SIG-M5 treated with dmso at 0.1 percent for 504 hours (cell line): ENCODE measurements around the gene SLC12A7.
"Not testable (repeated sequence)": the region's sequence is repeated elsewhere in the genome, so short reads cannot be mapped to it uniquely, and the experiment has no call there.

Experiments
- DNase-seq: peaks from one replicate; lab custom pipeline; 2025; ENCODE audit not compliant: unreplicated experiment; lab: John Stamatoyannopoulos, UW

SLC12A7 gene

DNA sequence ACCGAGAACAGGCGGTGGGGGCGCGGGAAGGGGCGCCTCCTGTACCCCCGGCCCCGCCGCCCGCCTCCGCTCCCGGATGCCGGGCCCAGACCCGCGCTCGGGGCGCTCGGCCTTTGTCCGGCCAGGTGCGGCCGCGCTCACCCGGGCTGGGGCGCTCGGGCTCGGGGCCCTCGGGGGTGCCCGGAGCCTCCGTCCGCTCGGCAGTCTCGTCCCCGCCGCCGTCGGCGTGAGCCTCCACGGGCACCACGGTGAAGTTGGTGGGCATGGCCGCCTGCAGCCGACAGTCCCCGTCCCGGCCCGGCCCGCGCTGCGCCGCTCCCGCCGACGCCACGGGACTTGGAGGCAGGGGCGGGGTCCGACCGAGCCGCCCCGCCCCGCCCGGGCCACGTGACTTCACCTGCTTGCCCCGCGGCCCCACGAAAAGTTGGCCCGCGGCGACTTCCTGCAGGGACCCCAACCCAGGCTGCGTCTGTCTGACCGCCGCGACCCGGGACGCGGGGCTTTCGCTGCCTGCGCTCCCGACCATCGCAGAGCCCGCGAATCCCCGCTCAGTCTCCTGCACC lies at the start of gene SLC12A7:
Gene SLC12A7 (minus strand): TSS at position 337 of the 563 bp plus-strand sequence. CDS start 72 bp downstream, at position 265.
- DNase-seq, result no peak

DNA sequence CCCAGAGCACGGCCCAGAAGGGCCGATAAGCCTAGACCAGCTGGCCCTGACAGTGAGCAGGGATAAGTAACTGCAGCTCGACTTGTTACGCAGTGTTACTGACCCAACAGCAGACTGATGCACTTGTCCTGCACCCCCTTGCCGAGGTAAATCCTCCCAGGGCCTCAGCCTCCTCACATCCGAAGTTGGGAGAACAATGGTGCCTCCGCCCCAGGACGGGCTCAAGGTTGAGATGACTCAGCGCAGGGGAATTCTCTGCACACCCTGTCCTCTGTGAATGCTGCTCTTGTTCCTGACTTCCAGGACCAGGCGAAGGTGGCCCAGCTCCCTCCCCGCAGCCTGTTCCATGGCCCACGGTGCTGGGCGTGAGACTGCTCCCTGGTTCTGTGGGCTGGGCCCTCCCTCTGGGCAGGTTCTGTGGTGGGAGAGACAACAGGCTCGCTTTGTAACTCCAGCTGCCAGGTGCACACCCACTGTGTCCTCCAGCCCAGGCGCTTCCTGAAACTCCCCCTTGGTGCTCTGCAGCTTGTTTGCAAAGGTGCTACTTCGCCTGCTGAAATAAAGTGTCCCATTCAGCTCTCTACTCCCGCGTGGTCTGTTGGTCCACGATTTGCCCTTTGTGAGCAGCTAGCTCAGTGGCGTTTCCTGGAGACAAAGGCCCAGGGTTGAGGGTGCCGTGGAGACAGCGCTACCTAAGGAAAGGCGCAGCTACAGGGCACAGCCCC lies 49.4 kb upstream of the SLC12A7 start:
- no peak for DNase-seq

DNA sequence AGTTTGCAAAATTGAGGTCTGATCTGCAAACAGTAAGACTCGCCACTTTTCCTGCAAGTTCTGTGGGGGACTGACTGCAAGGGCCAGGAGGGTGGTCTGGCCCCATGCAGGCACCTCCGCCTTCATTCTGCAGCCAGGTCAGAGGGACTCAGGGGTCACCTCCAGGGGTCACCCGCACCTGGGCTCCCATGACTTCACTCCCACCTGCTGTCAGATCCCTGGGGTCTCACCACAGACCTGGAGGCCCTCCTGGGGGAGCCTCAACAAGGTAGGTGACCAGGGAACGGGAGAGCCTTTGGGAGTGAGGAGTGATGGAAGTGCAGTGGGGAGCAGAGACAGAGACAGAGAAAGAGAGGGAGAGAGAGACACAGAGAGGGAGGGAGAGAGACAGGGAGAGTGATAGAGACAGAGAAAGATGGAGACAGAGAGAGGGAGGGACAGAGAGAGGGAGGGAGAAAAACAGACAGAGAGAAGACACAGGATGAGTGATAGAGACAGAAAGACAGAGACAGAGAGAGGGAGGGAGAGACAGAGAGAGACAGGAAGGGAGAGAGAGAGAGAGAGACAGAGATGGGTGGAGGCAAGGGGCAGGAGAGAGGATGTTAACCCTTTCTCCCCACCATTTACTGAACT lies 48.0 kb upstream of the SLC12A7 start:
- no peak for DNase-seq

DNA sequence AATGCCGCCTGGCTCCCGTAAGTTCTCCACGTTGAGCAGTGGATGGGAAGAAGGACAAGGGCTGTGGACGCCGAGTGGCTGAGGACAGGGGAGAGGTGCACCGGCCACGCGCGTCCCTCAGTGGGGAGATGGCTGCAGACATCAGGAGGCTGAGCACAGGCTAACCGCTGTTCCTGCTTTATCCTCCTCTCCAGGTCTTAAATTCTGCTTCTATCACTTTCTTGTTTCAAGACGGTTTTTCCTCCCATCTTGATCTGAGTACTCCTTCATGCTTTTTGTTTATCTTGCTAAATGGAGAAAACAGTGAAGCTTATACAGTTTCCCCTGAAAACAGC lies 47.4 kb upstream of the SLC12A7 start:
- no peak for DNase-seq

DNA sequence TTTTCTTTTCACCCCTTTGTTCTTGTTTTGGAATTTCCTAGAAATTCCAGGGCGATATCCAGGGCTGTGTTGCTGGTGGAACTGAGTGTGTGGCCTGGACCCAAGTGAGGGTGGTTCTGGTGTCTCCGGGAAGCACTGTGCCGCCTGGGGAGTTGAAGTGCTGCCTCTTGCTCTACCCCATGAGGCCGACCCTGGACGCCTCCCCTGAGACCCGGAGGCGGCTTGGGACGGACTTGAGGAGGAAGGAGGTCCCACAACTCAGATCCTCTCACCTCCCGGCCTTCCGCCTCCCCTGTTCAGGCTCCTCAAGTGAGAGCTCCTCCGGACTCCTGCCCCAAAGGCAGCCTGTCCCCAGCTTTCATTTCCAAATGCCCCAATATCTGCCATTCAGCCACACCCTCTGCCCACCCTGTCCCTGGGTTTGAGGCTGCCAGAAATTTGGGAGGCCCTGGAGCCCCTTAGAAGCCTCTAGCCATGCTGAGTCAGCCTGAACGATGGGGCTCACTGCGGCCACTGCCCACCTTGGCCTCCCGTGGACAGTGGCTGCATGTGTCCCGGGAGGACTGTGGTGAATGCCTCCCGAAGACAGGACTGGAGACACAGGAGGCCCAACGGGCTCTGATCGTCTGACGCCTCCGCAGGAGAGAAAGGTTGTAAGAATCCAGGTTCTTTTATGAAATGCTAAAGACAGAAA lies 46.9 kb upstream of the SLC12A7 start:
- no peak for DNase-seq

DNA sequence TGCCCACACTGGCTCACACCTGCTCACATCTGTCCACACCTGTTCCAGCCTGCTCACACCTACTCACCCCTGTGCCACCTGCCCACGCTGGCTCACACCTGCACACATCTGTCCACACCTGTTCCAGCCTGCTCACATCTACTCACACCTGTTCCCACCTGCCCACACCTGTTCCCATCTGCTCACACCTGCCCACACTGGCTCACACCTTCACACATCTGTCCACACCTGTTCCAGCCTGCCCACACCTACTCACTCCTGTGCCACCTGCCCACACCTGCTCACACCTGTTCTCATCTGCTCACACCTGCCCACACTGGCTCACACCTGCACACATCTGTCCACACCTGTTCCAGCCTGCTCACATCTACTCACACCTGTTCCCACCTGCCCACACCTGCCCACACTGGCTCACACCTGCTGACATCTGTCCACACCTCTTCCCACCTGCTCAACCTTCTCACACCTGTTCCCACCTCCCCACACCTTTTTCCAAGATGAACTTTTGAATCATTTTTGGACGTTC lies 45.7 kb upstream of the SLC12A7 start:
- DNase-seq, result not testable (repeated sequence)

DNA sequence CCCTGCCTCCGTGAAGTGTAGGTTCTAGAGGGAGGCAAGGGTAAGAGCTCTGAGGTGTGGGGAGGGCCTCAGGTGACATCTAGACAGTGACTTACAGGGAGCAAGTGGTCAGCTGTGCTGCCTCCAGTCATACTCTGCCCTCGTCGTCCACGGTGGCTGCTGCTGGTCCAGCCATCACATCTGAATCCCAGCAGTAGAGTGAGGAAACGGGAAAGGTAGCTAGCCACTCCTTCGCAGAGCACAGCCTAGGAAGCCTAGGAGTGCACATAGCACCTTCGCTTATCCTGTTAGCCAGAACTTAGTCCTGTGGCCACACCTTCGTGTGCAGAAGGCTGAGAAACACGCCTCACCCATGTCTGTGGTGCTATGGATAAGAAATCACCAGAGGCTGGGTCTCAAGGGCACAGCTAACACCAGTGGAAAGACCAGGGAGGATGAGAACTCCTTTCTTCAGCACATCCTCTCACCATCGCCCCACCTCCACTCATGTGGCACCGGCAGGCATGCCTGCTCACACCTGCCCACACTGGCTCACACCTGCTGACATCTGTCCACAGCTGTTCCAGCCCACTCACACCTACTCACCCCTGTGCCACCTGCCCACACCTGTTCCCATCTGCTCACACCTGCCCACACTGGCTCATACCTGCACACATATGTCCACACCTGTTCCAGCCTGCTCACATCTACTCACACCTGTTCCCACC lies 45.0 kb upstream of the SLC12A7 start:
- no peak for DNase-seq

DNA sequence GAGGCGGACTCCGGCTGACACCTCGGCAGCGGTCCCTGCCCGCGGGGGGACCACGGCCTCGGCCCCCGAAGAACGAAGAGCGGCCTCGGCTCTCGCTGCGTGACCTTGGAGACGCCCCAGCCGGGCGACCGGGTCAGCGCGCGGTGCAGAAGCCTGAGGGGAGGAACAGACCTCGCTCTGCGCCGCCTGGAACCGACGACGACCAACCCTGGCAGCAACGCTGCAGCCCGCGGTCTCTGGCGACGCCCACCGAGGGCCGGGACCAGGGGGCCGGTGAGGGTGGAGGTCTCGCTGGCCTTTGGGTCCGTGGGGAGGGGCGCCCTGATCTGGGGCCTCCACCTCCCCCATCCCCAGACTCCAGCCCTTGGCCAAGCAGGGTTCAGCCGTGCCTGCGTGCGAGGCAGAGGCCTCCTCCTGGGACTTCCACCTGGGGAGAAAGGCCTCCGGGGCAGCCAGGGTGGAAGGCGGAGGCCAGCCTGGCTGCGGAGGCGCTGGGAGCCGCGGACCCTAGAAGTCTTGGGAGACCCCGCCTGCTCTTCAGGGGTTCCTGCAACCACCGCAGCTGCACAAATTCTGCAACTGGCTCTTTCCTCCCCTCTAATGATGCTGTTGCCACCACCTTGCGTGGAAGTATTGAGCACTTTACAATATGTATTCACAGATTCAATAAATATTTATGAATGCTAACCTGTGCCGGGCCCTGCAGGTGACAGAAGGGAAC lies 44.3 kb upstream of the SLC12A7 start:
- DNase-seq, result no peak

DNA sequence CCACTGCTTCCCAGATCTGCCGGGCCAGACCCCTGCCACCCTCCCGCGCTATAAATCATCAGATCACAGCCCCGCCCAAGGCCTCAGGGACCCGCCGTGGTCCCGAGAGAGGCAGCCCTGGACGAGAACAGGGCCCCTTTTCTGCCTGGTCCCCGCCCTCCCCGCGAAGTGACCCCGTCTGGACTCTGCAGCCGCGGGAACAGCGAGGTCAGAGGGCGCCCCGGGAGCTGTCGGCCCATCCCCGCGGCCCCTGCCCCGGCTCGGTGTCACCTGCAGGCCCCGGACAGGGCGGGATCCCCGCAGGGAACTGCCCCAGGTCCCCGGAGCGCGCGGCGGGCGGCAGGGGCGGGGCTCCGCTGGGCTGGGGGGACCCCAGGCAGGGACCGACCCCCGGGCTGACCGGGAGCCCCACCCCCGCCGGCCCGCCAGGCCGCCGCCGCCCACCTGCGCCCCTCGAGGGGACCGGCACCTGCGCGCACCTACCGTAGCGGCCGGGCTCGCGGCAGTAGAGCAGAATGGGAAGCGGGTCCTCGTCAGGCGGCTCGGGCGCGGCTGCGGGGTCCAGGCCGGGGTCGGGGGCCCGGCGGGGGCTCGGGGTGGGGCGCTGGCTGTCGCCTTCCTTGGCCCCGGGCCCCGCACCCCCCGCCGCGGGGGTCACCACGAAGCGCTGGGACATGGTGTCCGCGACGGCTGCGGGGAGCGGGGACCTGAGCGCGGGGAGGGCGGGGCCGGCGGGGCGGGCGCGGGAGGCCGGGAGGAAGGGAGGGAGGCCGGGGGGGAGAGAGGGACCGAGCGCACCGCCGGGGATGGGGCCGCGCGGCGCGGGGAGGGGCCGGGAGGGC lies 43.5 kb upstream of the SLC12A7 start:
- DNase-seq, result no peak

DNA sequence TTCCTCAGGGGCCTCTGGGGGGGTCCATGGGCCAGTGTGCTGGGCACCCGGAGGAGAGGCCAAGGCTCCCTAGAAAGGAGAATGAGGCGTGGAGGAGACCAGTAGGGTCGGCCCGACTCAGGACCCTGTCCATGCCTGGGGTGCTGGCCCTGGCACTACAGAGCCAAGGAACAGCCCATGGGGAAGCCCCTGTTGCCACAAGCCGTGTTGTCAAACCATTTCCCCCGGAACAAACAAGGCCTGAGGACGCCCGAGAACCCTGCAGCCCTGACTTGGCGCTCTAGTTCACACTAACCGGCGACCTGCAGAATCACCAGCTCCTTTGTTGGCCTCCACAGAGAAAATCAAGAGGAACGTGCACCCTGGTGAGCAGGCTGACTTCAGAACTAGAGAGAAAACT lies 41.6 kb upstream of the SLC12A7 start:
- no peak for DNase-seq

DNA sequence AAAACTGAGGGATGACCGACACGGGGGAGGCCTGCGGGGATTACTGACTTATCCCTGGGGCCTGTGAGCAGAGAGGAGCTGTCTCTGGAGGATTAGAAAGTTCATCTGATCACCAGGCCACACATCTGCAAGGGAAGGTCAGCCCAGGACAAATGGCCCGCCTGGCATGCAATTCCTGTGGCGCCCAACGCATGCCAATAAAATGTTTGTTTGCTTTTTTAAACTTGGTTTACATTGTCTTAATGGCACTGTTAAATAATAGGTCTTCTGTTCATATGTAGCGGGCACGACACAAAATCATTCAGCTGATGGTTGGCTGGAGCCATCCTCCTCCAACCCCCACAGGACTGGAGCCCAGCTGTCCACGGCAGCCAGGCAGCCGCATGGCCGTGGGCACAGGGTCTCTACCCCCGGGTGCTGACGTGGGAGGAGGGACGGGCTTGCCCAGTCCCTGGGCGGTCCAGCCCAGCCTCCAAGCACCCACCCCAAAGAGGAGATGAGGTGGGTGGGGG lies 41.0 kb upstream of the SLC12A7 start:
- no peak for DNase-seq

DNA sequence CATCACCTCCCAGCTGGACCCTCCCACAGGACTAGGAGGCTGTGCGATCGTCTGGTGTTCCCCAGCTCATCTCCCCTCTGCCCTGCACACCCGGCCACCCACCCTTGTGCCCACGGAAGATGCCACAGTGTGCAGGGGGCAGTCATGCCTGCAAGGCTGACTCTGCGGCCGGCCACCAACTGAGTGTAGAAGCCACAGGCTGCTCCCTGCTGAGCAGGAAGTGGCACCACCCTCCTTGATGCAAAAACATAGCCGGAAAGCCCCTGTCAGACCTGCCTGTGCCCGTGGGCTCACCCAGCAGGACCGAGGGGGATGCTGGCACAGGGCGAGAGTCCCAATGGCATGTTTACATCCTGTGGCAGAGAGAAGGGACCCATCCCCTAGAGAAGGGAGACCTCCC lies 40.3 kb upstream of the SLC12A7 start:
- DNase-seq, result no peak

DNA sequence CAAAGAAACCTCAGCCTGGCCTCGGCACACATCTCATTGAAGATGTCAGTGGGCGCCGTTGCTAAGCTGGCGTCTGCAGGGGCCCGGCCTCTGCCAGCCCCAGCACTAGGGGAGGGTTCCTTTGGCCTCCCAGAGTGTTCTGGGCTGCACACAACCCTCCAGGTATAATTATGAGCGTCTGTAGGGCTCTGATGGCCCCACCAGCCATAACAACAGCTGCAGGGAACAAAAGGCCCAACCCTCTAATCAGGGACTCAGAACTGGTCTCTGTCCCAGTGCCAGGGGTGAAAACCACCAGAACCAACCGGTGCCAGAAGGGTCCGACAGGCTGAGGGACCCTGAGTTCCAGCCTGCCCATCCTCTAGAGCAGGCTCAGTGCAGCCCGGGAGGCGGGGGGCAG lies 39.5 kb upstream of the SLC12A7 start:
- DNase-seq, result no peak

DNA sequence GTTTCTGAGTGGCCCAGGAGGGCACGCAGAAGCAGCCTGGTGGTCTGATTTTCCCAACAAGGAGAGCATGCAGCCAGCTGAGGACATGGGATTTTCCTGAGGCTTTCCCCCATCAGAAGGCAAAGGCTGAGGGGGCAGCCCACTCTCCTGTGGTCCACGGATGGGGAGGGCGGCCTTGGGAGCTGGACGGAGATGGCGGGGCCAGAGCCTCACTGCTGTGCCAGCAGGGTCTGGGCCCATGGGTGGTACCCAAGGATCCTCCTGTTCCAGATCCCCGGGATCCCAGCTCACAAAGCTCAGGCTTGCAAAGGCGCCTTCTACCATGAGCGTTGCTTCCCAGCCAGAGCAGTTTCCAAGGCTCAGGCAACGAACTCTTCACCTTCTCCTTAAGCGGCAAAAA lies 39.0 kb upstream of the SLC12A7 start:
- no peak for DNase-seq

DNA sequence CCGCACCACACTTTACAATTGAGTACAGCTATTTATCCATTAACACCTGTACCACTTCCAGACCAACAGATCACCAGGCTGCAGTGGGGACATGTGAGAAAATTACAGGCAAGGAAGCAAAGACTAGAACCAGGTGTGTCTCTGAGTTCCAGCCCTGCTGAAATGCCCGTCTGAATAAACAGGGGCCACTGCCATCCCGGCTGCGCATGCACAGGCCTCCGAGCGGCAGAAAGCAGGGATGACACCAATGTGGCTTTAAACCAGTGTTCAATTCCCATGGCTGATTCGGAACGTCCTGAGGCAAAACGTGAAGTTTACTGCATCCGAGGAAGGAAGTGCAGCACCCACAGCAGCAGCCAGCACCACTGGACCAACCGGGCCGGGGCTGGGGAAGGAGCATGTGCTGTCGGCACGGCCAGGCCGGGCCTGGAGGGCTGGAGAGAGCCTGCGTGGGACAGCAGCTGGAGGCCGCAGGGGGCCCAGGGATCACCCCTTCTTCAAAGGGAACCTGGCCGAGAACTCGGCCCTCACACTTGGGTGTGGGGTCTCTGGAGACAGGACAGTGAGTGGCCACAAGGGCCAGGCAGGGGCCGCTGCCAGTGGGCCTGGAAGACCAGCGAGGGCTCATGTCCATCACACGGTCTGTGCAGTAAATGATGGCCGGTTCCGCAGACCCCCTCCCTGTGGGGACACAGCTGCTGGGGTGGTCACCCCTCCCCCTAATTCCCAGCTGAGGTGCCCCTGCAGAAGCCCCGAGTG lies 33.0 kb upstream of the SLC12A7 start:
- no peak for DNase-seq

DNA sequence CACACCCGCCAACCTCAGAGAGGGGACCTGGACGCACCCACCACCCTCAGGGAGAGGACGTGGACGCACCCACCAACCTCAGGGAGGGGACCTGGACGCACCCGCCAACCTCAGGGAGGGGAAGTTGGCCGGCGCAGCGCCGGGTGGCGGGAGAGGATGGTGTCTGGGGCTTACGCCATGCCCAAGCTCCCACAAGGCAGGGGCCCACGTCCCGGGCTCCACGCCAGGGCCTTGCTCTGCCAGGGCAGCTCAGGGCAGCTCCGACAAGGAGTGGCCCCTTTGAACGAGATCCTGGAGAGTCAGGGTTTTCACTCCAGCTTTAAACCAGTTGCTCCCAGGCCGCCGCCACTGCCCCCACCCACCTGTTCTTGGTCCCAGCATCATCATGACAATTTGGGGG lies 32.2 kb upstream of the SLC12A7 start:
- no peak for DNase-seq

DNA sequence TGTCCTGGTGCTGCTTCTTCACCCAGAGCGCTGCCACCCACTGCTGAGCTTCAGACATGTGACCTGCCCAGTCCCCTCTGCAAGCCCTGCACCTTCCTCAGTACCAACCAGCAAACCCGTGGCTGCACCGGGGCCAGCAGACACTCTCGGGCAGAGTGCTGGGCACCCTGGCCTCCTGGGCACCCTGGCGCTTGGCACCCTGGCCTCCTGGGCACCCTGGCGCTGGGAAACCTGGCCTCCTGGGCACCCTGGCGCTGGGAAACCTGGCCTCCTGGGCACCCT lies 31.7 kb upstream of the SLC12A7 start:
- DNase-seq, result no peak

DNA sequence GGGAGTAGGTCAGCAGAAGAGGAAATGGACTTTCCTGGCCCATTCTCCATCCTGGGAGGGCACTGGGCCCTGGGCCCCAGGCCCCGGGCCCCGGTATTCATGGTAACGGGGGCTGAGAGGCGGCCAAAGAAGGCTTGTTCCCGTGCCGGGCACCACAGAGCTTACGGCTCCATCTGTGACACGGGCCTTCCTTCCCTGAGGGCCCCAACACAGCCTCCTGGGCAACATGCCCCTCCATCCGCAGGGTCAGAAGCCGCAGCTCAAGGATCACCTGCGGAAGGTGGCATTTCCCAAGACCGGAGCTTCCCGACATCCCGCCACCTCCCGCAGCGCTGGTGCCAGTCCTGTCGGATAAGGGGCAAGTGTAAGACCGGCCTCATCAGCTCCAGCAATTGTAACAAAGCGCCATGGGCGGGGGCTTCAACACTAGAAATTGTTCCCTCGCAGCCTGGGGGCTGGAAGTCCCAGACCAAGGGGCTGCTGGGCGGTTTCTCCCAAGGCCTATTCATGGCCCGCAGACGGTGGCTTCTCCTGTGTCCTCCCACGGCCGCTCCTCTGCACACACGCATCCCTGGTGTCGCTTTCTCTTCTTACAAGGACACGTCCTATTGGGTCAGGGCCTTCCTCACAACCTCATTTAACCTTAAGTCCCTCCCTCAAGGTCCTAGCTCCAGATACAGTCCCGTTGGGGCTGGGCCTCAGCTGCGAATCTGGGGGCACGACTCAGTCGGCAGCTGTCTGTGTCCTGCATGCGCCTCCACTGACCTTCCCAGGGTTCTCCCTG lies 31.2 kb upstream of the SLC12A7 start:
- DNase-seq, result no peak
